ENCODE measurements around the gene AGAP2. TPM values are rescaled to one million over a fixed set of nuclear protein-coding genes. Genes with fewer than 3 reads are reported as not detected.

The AGAP2 gene
- polyA plus RNA-seq, 3 donors, result 0.20 to 3.4 (median 0.65) TPM

GRCh38 chr12:57767305-57767698, 28.8 kb upstream of the AGAP2 start:
- no peak overlapping the region for H3K4me3 ChIP-seq (replicated peaks in 1 of 3; ENCODE audit: low read depth in 2 of 3, low read length in 3 of 3)
- H3K9me3 Mint-ChIP-seq, result peaks cover 0 to 18% (median 5%) of the 10 kb centered on the region in 7 donors
- H3K27me3 ChIP-seq (ENCODE audit: control insufficient read depth in 2 of 2, insufficient read depth in 2 of 2, low read length in 2 of 2), result peaks cover 37 to 56% of the 10 kb centered on the region in 2 donors
- H3K4me1 ChIP-seq (ENCODE audit: control insufficient read depth in 1 of 2, insufficient read depth in 2 of 2, low read length in 2 of 2), result peaks cover 37 to 44% of the 10 kb centered on the region in 2 donors
- H3K4me3 Mint-ChIP-seq, result peak overlapping the region in 1 of 2 donors; percentile 95
- peaks cover 0 to 13% of the 10 kb centered on the region in 2 donors for H3K9me3 ChIP-seq (replicated peaks in 1 of 2; ENCODE audit: control insufficient read depth in 1 of 2, insufficient read depth in 1 of 2, low read length in 2 of 2)
- no peak overlapping the region for H3K27ac ChIP-seq (ENCODE audit: low read depth in 1 of 2, low read length in 2 of 2)
- peaks cover 51 to 55% (median 54%) of the 10 kb centered on the region in 3 donors for H3K27me3 Mint-ChIP-seq (ENCODE audit: low read depth in 3 of 3)
- H4K20me1 ChIP-seq (ENCODE audit: insufficient read depth, low read length), result no peaks in the 10 kb centered on the region
- H3K4me1 Mint-ChIP-seq, result peaks cover 44% of the 10 kb centered on the region
- H3K4me2 ChIP-seq (replicated peaks; ENCODE audit: extremely low read depth, low read length, poor library complexity, severe bottlenecking), result no peak overlapping the region
- no peak for DNase-seq
- H3K27ac Mint-ChIP-seq, result peak overlapping the region in 1 of 7 donors; percentile 41
- no peak overlapping the region for H3K9ac ChIP-seq (ENCODE audit: insufficient read depth, low read length, poor library complexity, severe bottlenecking)
- no peaks in the 10 kb centered on the region for H3K79me2 ChIP-seq (ENCODE audit: insufficient read depth, low read length)
- peaks cover 23 to 27% of the 10 kb centered on the region in 2 donors for H3K36me3 Mint-ChIP-seq
- TF ChIP-seq CTCF (IDR thresholded peaks at IDR 0.05), result no peak
- intact Hi-C loops (cut with micrococcal nuclease), result no loop called here
- H3K36me3 ChIP-seq (replicated peaks in 1 of 2; ENCODE audit: control insufficient read depth in 1 of 2, insufficient read depth in 2 of 2, low read length in 2 of 2), result peaks cover 0 to 6% of the 10 kb centered on the region in 2 donors
- no peak overlapping the region for H2AFZ ChIP-seq (ENCODE audit: insufficient read depth, low read depth, low read length, poor library complexity, severe bottlenecking)

- Histone ChIP-seq H2AFZ (ENCODE audit: insufficient read depth, low read depth, low read length, poor library complexity, severe bottlenecking) (peak within 1 kb of the TSS; percentile 43), H3K4me2 (replicated peaks; ENCODE audit: extremely low read depth, low read length, poor library complexity, severe bottlenecking) (peak within 1 kb of the TSS; percentile 81), H3K27ac (ENCODE audit: low read depth in 1 of 2, low read length in 2 of 2) (no peak within 1 kb of the TSS), H3K9me3 (replicated peaks in 1 of 2; ENCODE audit: control insufficient read depth in 1 of 2, insufficient read depth in 1 of 2, low read length in 2 of 2) (peaks cover 0 to 13% of the 10 kb centered on the region in 2 donors), H3K27me3 (ENCODE audit: control insufficient read depth in 2 of 2, insufficient read depth in 2 of 2, low read length in 2 of 2) (peaks cover 37 to 56% of the 10 kb centered on the region in 2 donors), H3K36me3 (replicated peaks in 1 of 2; ENCODE audit: control insufficient read depth in 1 of 2, insufficient read depth in 2 of 2, low read length in 2 of 2) (peaks cover 0 to 6% of the 10 kb centered on the region in 2 donors), H3K9ac (ENCODE audit: insufficient read depth, low read length, poor library complexity, severe bottlenecking) (no peak within 1 kb of the TSS), H4K20me1 (ENCODE audit: insufficient read depth, low read length) (no peaks in the 10 kb centered on the region), H3K4me1 (ENCODE audit: control insufficient read depth in 1 of 2, insufficient read depth in 2 of 2, low read length in 2 of 2) (peaks cover 36 to 40% of the 10 kb centered on the region in 2 donors), H3K4me3 (replicated peaks in 1 of 3; ENCODE audit: low read depth in 2 of 3, low read length in 3 of 3) (peak within 1 kb of the TSS in 1 of 3 experiments; percentile 73), H3K79me2 (ENCODE audit: insufficient read depth, low read length) (no peaks in the 10 kb centered on the region)
- 3% methylated on average over 32 of the region's 38 CpGs for WGBS (ENCODE audit: insufficient coverage)
- Mint-ChIP-seq H3K9me3 (peaks cover 0 to 18% (median 5%) of the 10 kb centered on the region in 7 donors), H3K4me1 (peaks cover 42% of the 10 kb centered on the region), H3K4me3 (peak within 1 kb of the TSS; percentile 47 to 95), H3K27me3 (ENCODE audit: low read depth in 3 of 3) (peaks cover 51 to 55% (median 54%) of the 10 kb centered on the region in 3 donors), H3K36me3 (peaks cover 23 to 27% of the 10 kb centered on the region in 2 donors), H3K27ac (peak within 1 kb of the TSS in 1 of 7 donors; percentile 41)
- no peak for TF ChIP-seq CTCF (IDR thresholded peaks at IDR 0.05)
- no peak for DNase-seq
- intact Hi-C loops (cut with micrococcal nuclease), result no loop called here
Observed at GRCh38 chr12:57766464-57767304, 28.1 kb upstream of the AGAP2 start, which contains the start of gene CYP27B1. Gene CYP27B1, minus strand, starts transcription at chr12:57767078. Its CDS starts 37 bp downstream, at chr12:57767041.

All from CD14-positive monocyte (primary cell).